Activated CD4-positive, alpha-beta T cell treated with anti-CD3 and anti-CD28 coated beads, Interleukin-2, amount 10 ng/mL, durations not matched to agents 7 days and 5 days (primary cell): Measurements from ENCODE around the gene WDR82. TPM values are rescaled to one million over a fixed set of nuclear protein-coding genes. Genes with fewer than 3 reads are reported as not detected.

Experiments used
- CTCF ChIA-PET: fragments of 350-600 bp; sonication (Branson Sonifier 250); formaldehyde crosslinking; loops from one replicate; lab custom pipeline; 2021; ENCODE audit warnings: antibody characterized with exemption; lab: Charles Lee
- POLR2A ChIA-PET: fragments of 350-600 bp; sonication (Branson Sonifier 250); formaldehyde crosslinking; loops from one replicate; lab custom pipeline; 2021; ENCODE audit warnings: antibody characterized with exemption; lab: Charles Lee
- DNase-seq: peaks from one replicate; pipeline ENCODE4 v3.0.0-alpha.2; 2020
- H3K27ac Mint-ChIP-seq: one replicate; pipeline ENCODE4 v1.8.0; 2021; ENCODE audit warnings: mild to moderate bottlenecking, moderate library complexity, mixed read lengths
- H3K27me3 Mint-ChIP-seq: one replicate; pipeline ENCODE4 v1.8.0; 2021; ENCODE audit warnings: mixed read lengths
- H3K36me3 Mint-ChIP-seq: one replicate; pipeline ENCODE4 v1.8.0; 2021; ENCODE audit warnings: low read depth, mixed read lengths
- H3K4me1 Mint-ChIP-seq: one replicate; pipeline ENCODE4 v1.8.0; 2021; ENCODE audit warnings: mixed read lengths
- H3K4me3 Mint-ChIP-seq: one replicate; pipeline ENCODE4 v1.8.0; 2021; ENCODE audit warnings: mild to moderate bottlenecking, moderate library complexity, mixed read lengths
- H3K9me3 Mint-ChIP-seq: one replicate; pipeline ENCODE4 v1.8.0; 2021; ENCODE audit warnings: mixed read lengths
- microRNA-seq: library from miRNA; unstranded; fragments of <30 nt; microRNA quantifications from one replicate; pipeline ENCODE4 v1.2.0, GENCODE V29; 2021; ENCODE audit warnings: borderline microRNAs expressed, borderline replicate concordance
- total RNA-seq, 2 experiments: library from RNA; stranded (reverse); gene quantifications; one replicate each; pipeline ENCODE4 v1.2.3, GENCODE V29; 2021

Gene WDR82
- total RNA-seq, 2 experiments from 2014 or later, result 140 to 143 TPM

GRCh38 chr3:52211268-52211891, 67.1 kb downstream of the WDR82 start:
- Mint-ChIP-seq H3K27me3 (no peaks in the 10 kb centered on the region), H3K27ac (no peak overlapping the region), H3K4me1 (peaks cover 20% of the 10 kb centered on the region), H3K4me3 (no peak overlapping the region), H3K36me3 (peaks cover 78% of the 10 kb centered on the region), H3K9me3 (no peaks in the 10 kb centered on the region)
- CTCF ChIA-PET, result interaction anchor here (1.0 to 1.6 kb wide), 3 partner anchors 9 to 133 kb away, joined by 3 to 7 read pairs (median 3); no protein-coding TSS in a partner anchor
- POLR2A ChIA-PET, result no interaction called here
- DNase-seq, result no peak

GRCh38 chr3:52210550-52211046, 67.9 kb downstream of the WDR82 start:
- POLR2A ChIA-PET, result no interaction called here
- no peak for DNase-seq
- no peak overlapping the region for H3K27ac Mint-ChIP-seq
- no peak overlapping the region for H3K4me3 Mint-ChIP-seq
- no peaks in the 10 kb centered on the region for H3K27me3 Mint-ChIP-seq
- H3K4me1 Mint-ChIP-seq, result peaks cover 14% of the 10 kb centered on the region
- no peaks in the 10 kb centered on the region for H3K9me3 Mint-ChIP-seq
- CTCF ChIA-PET, result interaction anchor here (1.5 to 3.4 kb wide), 2 partner anchors 9 to 67 kb away, joined by 4 to 24 read pairs; no protein-coding TSS in a partner anchor
- H3K36me3 Mint-ChIP-seq, result peaks cover 82% of the 10 kb centered on the region

- Mint-ChIP-seq H3K9me3 (no peaks in the 10 kb centered on the region), H3K36me3 (peaks cover 82% of the 10 kb centered on the region), H3K27me3 (no peaks in the 10 kb centered on the region), H3K4me3 (no peak overlapping the region), H3K27ac (no peak overlapping the region), H3K4me1 (peaks cover 14% of the 10 kb centered on the region)
- DNase-seq, result no peak
- ChIA-PET CTCF (interaction anchor here (1.5 to 3.4 kb wide), 2 partner anchors 10 to 68 kb away, joined by 4 to 24 read pairs; no protein-coding TSS in a partner anchor), POLR2A (no interaction called here)
Measured at GRCh38 chr3:52210037-52210436, 68.4 kb downstream of the WDR82 start.

GRCh38 chr3:52208556-52208955, 69.9 kb downstream of the WDR82 start:
- Mint-ChIP-seq H3K27ac (no peak overlapping the region), H3K27me3 (no peaks in the 10 kb centered on the region), H3K9me3 (no peaks in the 10 kb centered on the region), H3K4me1 (peaks cover 21% of the 10 kb centered on the region), H3K36me3 (peaks cover 80% of the 10 kb centered on the region), H3K4me3 (no peak overlapping the region)
- ChIA-PET CTCF (interaction anchor here (1.3 to 3.4 kb wide), 4 partner anchors 11 to 17 kb away, joined by 3 to 24 read pairs (median 5); partner anchors contain the start of gene TLR9), POLR2A (interaction anchor here (0.6 kb wide), 1 partner anchor 224 kb away, joined by 3 read pairs; no protein-coding TSS in a partner anchor)
- no peak for DNase-seq

- H3K4me1 Mint-ChIP-seq, result peaks cover 41% of the 10 kb centered on the region
- ChIA-PET CTCF (interaction anchor here (0.6 to 1.7 kb wide), 5 partner anchors 11 to 73 kb away, joined by 3 to 6 read pairs (median 3); partner anchors contain the start of gene WDR82), POLR2A (no interaction called here)
- H3K9me3 Mint-ChIP-seq, result no peaks in the 10 kb centered on the region
- no peak overlapping the region for H3K4me3 Mint-ChIP-seq
- no peaks in the 10 kb centered on the region for H3K27me3 Mint-ChIP-seq
- no peak overlapping the region for H3K27ac Mint-ChIP-seq
- H3K36me3 Mint-ChIP-seq, result peaks cover 86% of the 10 kb centered on the region
- no peak for DNase-seq
Measured at GRCh38 chr3:52205727-52206372, 72.6 kb downstream of the WDR82 start.

Small RNA genes lying within 50 kb of the gene (microRNA-seq; reads per million reads assigned to microRNA genes)
- gene MIR135A1 (not detected), gene MIRLET7G (93,752 reads per million, percentile 100 among the genes with 10 or more reads in this experiment)

Other genes with a start within 250 kb of the WDR82 start
- 10 to 100 TPM; 38.3 to 42.0 TPM for gene DUSP7, start 222.1 kb downstream of the WDR82 start, total RNA-seq
- 10 to 100 TPM; 26.9 to 28.2 TPM for gene POC1A, start 124.2 kb downstream of the WDR82 start, total RNA-seq
- 10 to 100 TPM; 47.5 to 58.4 TPM for gene ALAS1, start 80.5 kb downstream of the WDR82 start, total RNA-seq
- gene TLR9, start 53.0 kb downstream of the WDR82 start, total RNA-seq, result under 1 TPM; 0.55 to 0.65 TPM
- gene TWF2, start 39.5 kb downstream of the WDR82 start, total RNA-seq, result 100 to 1,000 TPM; 117 to 119 TPM
- 10 to 100 TPM; 82.2 to 92.7 TPM for gene PPM1M, start 32.9 kb downstream of the WDR82 start, total RNA-seq
- gene GLYCTK, start 9.2 kb upstream of the WDR82 start, total RNA-seq, result 10 to 100 TPM; 25.0 to 29.4 TPM
- gene DNAH1, start 37.7 kb upstream of the WDR82 start, total RNA-seq, result 10 to 100 TPM; 25.2 to 25.7 TPM
- 100 to 1,000 TPM; 102 to 104 TPM for gene BAP1, start 131.4 kb upstream of the WDR82 start, total RNA-seq
- gene PHF7, start 132.0 kb upstream of the WDR82 start, total RNA-seq, result 10 to 100 TPM; 14.0 to 16.5 TPM
- gene SEMA3G, start 166.5 kb upstream of the WDR82 start, total RNA-seq, result under 1 TPM in 1 of 2 experiments, not detected in 1; 0.15 TPM
- 1 to 10 TPM; 1.5 to 2.1 TPM for gene TNNC1, start 175.4 kb upstream of the WDR82 start, total RNA-seq
- 10 to 100 TPM; 94.5 TPM for gene NISCH, start 177.0 kb upstream of the WDR82 start, total RNA-seq
- under 1 TPM; 0.02 to 0.15 TPM for gene STAB1, start 216.7 kb upstream of the WDR82 start, total RNA-seq